OCI-LY3 (cell line): ENCODE measurements around the gene DLG4.

ENCODE experiments used
- CTCF ChIP-seq: fragments of 200-600, 300-600 bp; sonication (generic); IDR thresholded peaks from 2 replicates; pipeline ENCODE4 v1.5.1; 2014; ENCODE audit warnings: antibody characterized with exemption, low read length, low read depth
- EZH2phosphoT487 ChIP-seq: fragments of 200-600 bp; shearing (Covaris generic); IDR thresholded peaks from 2 replicates; pipeline ENCODE4 v1.6.1; 2018; ENCODE audit warnings: antibody characterized with exemption, mixed run types, low read depth

- TF ChIP-seq CTCF: no peak
- TF ChIP-seq EZH2phosphoT487: no peak
Measured at GRCh38 chr17:7262192-7262934, 42.7 kb upstream of the DLG4 start, which contains the start of gene CLDN7.
